OCI-LY1 (cell line): Measurements from ENCODE around the gene DCAF4.

ENCODE experiments used
- H2AFZ ChIP-seq: fragments of 200-600 bp; sonication (generic), shearing (Covaris generic); 2 replicates; pipeline ENCODE4 v1.6.0; 2014; ENCODE audit warnings: antibody characterized with exemption, mild to moderate bottlenecking, low read length
- H3F3A ChIP-seq: fragments of 200-600 bp; sonication (generic), shearing (Covaris generic); 2 replicates; pipeline ENCODE4 v1.6.0; 2014; ENCODE audit warnings: mild to moderate bottlenecking, antibody characterized with exemption, low read length, moderate library complexity; ENCODE audit not compliant: insufficient read depth
- H3K27ac ChIP-seq: fragments of 200-600 bp; sonication (generic); 2 replicates; pipeline ENCODE4 v1.5.1; 2014; ENCODE audit warnings: low read length, mixed run types, mild to moderate bottlenecking, low read depth; ENCODE audit not compliant: poor library complexity, severe bottlenecking
- H3K27me3 ChIP-seq: fragments of 200-600 bp; sonication (generic); 2 replicates; pipeline ENCODE4 v1.6.0; 2014; ENCODE audit warnings: antibody characterized with exemption, mild to moderate bottlenecking, low read length, moderate library complexity; ENCODE audit not compliant: insufficient read depth
- H3K36me3 ChIP-seq: fragments of 200-600 bp; sonication (generic); 2 replicates; pipeline ENCODE4 v1.6.1; 2014; ENCODE audit warnings: mild to moderate bottlenecking, antibody characterized with exemption, low read length, moderate library complexity, mixed read lengths; ENCODE audit not compliant: insufficient read depth
- H3K4me1 ChIP-seq: fragments of 200-600 bp; sonication (generic); 2 replicates; pipeline ENCODE4 v1.5.1; 2014; ENCODE audit warnings: mild to moderate bottlenecking, low read length, moderate library complexity; ENCODE audit not compliant: insufficient read depth, severe bottlenecking
- H3K4me2 ChIP-seq: fragments of 200-600 bp; sonication (generic), shearing (Covaris generic); 2 replicates; pipeline ENCODE4 v1.6.1; 2014; ENCODE audit warnings: low read length
- H3K4me3 ChIP-seq: fragments of 200-600 bp; sonication (generic); 2 replicates; pipeline ENCODE4 v1.5.1; 2014; ENCODE audit warnings: low read length, low read depth, mild to moderate bottlenecking, mixed read lengths; ENCODE audit not compliant: poor library complexity, severe bottlenecking
- H3K79me2 ChIP-seq: fragments of 200-600 bp; shearing (Covaris generic); 2 replicates; pipeline ENCODE4 v1.6.1; 2016; ENCODE audit warnings: mixed run types, low read length, mixed read lengths; ENCODE audit not compliant: insufficient read depth
- H3K9ac ChIP-seq: fragments of 200-600 bp; sonication (generic), shearing (Covaris generic); 2 replicates; pipeline ENCODE4 v1.6.1; 2014; ENCODE audit warnings: mild to moderate bottlenecking, low read length, mixed read lengths
- H3K9me2 ChIP-seq: fragments of 200-600 bp; sonication (generic), shearing (Covaris generic); 2 replicates; pipeline ENCODE4 v1.6.1; 2014; ENCODE audit warnings: low read depth, mild to moderate bottlenecking, low read length, mixed read lengths
- H3K9me3 ChIP-seq: fragments of 200-600 bp; shearing (Covaris generic); 2 replicates; pipeline ENCODE4 v1.6.1; 2014; ENCODE audit warnings: low read length, mixed read lengths
- H4K20me1 ChIP-seq: fragments of 200-600 bp; sonication (generic), shearing (Covaris generic); 2 replicates; pipeline ENCODE4 v1.6.0; 2016; ENCODE audit warnings: mild to moderate bottlenecking, low read length; ENCODE audit not compliant: insufficient read depth
- CTCF ChIP-seq: fragments of 200-600 bp; sonication (generic), shearing (Covaris generic); IDR thresholded peaks from 2 replicates; pipeline ENCODE4 v1.5.1; 2017; ENCODE audit warnings: mild to moderate bottlenecking, antibody characterized with exemption, low read length, moderate library complexity, mixed read lengths
- EZH2 ChIP-seq: fragments of 200-600 bp; sonication (generic), shearing (Covaris generic); IDR thresholded peaks from 2 replicates; pipeline ENCODE4 v1.8.0; 2017; ENCODE audit warnings: borderline replicate concordance, mixed run types, mild to moderate bottlenecking, antibody characterized with exemption, low read length, moderate library complexity, mixed read lengths

The DCAF4 gene

GRCh38 chr14:72907886-72908285, 18.4 kb upstream of the DCAF4 start:
- H3K36me3 ChIP-seq: no peaks in the 10 kb centered on the region
- H4K20me1 ChIP-seq: no peaks in the 10 kb centered on the region
- H3K4me1 ChIP-seq: no peaks in the 10 kb centered on the region
- TF ChIP-seq EZH2 (no peak), CTCF (no peak)
- H2AFZ ChIP-seq: no peak overlapping the region
- H3K27me3 ChIP-seq: no peaks in the 10 kb centered on the region
- H3K27ac ChIP-seq: no peak overlapping the region
- H3K4me2 ChIP-seq: peak overlapping the region; percentile 3; the same call in 1 of the 2 replicates
- H3K79me2 ChIP-seq: no peaks in the 10 kb centered on the region
- no peak overlapping the region for H3K9ac ChIP-seq
- no peaks in the 10 kb centered on the region for H3F3A ChIP-seq
- no peaks in the 10 kb centered on the region for H3K9me3 ChIP-seq
- H3K4me3 ChIP-seq: no peak overlapping the region
- H3K9me2 ChIP-seq: no peaks in the 10 kb centered on the region

DNA sequence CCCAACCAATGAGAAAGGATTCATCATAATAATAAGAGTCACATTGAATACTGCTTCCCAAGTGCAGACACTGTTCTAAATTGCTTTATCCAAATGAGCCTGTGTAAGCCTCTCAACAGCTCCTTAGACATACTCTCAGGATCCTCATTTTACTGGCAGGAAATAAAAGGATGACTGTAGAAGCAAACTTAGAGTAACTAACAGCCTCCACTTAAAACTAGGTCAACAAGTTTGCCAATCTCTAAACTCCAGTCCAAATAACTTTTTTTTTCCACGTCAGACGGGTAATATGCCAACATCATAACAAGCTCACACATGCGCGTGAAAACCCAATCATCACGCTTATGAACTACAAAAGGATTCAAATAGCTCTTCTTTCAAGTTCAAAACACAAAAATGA, 17.1 kb upstream of the DCAF4 start:
- Histone ChIP-seq H3K4me1 (no peaks in the 10 kb centered on the region), H3K9ac (no peak overlapping the region), H3K27me3 (no peaks in the 10 kb centered on the region), H3K36me3 (no peaks in the 10 kb centered on the region), H3K9me2 (no peaks in the 10 kb centered on the region), H3K4me3 (no peak overlapping the region), H3K79me2 (no peaks in the 10 kb centered on the region), H3K9me3 (no peaks in the 10 kb centered on the region), H3F3A (no peaks in the 10 kb centered on the region), H3K27ac (no peak overlapping the region), H4K20me1 (no peaks in the 10 kb centered on the region), H2AFZ (no peak overlapping the region), H3K4me2 (no peak overlapping the region)
- no peak for TF ChIP-seq EZH2

DNA sequence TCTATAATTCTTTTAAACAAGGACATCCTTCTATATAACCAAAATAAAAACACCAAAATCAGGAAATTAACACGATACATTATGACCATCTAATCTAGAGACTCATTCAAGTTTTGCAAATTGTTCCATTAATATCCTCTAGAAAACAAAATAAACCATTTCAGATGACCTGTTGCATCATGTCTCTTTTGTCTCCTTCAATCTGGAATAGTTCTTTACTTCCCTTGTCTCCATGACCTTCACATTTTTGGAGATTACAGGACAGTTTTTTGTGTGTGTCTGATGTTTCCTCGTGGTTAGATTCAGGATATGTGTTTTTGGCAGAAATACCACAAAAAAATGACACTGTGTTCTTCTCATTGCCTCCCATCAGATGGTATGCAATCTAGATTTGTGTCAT, 12.5 kb upstream of the DCAF4 start:
- Histone ChIP-seq H3K27me3 (no peaks in the 10 kb centered on the region), H3K4me3 (no peak overlapping the region), H3K4me2 (no peak overlapping the region), H3K36me3 (no peaks in the 10 kb centered on the region), H3K9me3 (no peaks in the 10 kb centered on the region), H2AFZ (no peak overlapping the region), H3K4me1 (no peaks in the 10 kb centered on the region), H3K27ac (no peak overlapping the region), H3F3A (no peaks in the 10 kb centered on the region), H3K9ac (no peak overlapping the region), H4K20me1 (no peaks in the 10 kb centered on the region), H3K9me2 (no peaks in the 10 kb centered on the region), H3K79me2 (no peaks in the 10 kb centered on the region)
- no peak for TF ChIP-seq EZH2
- no peak for TF ChIP-seq CTCF

DNA sequence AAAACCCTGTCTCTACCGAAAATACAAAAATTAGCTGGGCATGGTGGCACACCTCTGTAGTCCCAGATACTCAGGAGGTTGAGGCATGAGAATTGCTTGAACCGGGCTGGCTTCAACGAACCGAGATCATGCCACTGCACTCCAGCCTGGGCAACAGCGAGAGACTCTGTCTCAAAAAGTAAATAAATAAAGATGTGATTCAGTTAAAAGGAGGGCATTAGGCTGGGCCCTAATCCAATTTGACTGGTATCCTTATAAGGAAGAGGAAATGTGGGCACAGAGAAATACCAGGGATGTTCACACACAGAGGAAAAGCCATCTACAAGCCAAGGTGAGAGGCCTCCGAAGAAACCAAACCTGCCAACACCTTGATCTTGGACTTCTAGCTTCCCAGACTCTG, 10.1 kb upstream of the DCAF4 start:
- no peak overlapping the region for H2AFZ ChIP-seq
- H3K27ac ChIP-seq: no peak overlapping the region
- H3K79me2 ChIP-seq: no peaks in the 10 kb centered on the region
- H3K9me3 ChIP-seq: no peaks in the 10 kb centered on the region
- no peak overlapping the region for H3K4me2 ChIP-seq
- H3F3A ChIP-seq: no peaks in the 10 kb centered on the region
- no peaks in the 10 kb centered on the region for H3K36me3 ChIP-seq
- no peak overlapping the region for H3K9ac ChIP-seq
- TF ChIP-seq EZH2 (no peak), CTCF (no peak)
- H3K27me3 ChIP-seq: no peaks in the 10 kb centered on the region
- no peaks in the 10 kb centered on the region for H3K9me2 ChIP-seq
- H3K4me1 ChIP-seq: no peaks in the 10 kb centered on the region
- H3K4me3 ChIP-seq: no peak overlapping the region
- no peaks in the 10 kb centered on the region for H4K20me1 ChIP-seq
